GM18517 (cell line): ENCODE results near the gene RICTOR.
"Not testable (repeated sequence)": the region's sequence is repeated elsewhere in the genome, so short reads cannot be mapped to it uniquely, and the experiment has no call there.

ENCODE experiments used
- ATAC-seq: cut with Tn5 transposase; IDR thresholded peaks from one replicate; pipeline ENCODE4 v1.9.1; 2021; ENCODE audit warnings: mild to moderate bottlenecking, moderate library complexity; ENCODE audit not compliant: unreplicated experiment

RICTOR gene

GRCh38 chr5:39015743-39016586, 58.2 kb downstream of the RICTOR start:
- ATAC-seq, result no peak

- no peak for ATAC-seq
These were observed 59.6 kb downstream of the RICTOR start for GRCh38 chr5:39014561-39014960.

- no peak for ATAC-seq
These were observed 60.3 kb downstream of the RICTOR start for GRCh38 chr5:39013938-39014337.

GRCh38 chr5:39010958-39011357, 63.2 kb downstream of the RICTOR start:
- ATAC-seq, result not testable (repeated sequence)

GRCh38 chr5:39009981-39010380, 64.2 kb downstream of the RICTOR start:
- ATAC-seq, result no peak

GRCh38 chr5:39009280-39009679, 64.9 kb downstream of the RICTOR start:
- ATAC-seq, result no peak

GRCh38 chr5:39006650-39007049, 67.5 kb downstream of the RICTOR start:
- no peak for ATAC-seq

- ATAC-seq, result no peak
These were observed 68.5 kb downstream of the RICTOR start for GRCh38 chr5:39005566-39006232.

- no peak for ATAC-seq
These were observed 72.5 kb downstream of the RICTOR start for GRCh38 chr5:39001683-39002082.

- no peak for ATAC-seq
These were observed 75.2 kb downstream of the RICTOR start for GRCh38 chr5:38999037-38999436.

GRCh38 chr5:38997591-38997990, 76.6 kb downstream of the RICTOR start:
- no peak for ATAC-seq

GRCh38 chr5:38996123-38996522, 78.1 kb downstream of the RICTOR start:
- ATAC-seq, result no peak

- ATAC-seq, result peak; percentile 76
These were observed 79.8 kb downstream of the RICTOR start for GRCh38 chr5:38994324-38994927.

- not testable (repeated sequence) for ATAC-seq
These were observed 84.1 kb downstream of the RICTOR start for GRCh38 chr5:38989974-38990719.

GRCh38 chr5:38985909-38986452, 88.2 kb downstream of the RICTOR start:
- ATAC-seq, result no peak

GRCh38 chr5:38979535-38979934, 94.7 kb downstream of the RICTOR start:
- ATAC-seq, result no peak

GRCh38 chr5:38978036-38978435, 96.2 kb downstream of the RICTOR start:
- no peak for ATAC-seq

GRCh38 chr5:38968665-38969064, 105.5 kb downstream of the RICTOR start:
- no peak for ATAC-seq

- ATAC-seq, result no peak
These were observed 112.5 kb downstream of the RICTOR start for GRCh38 chr5:38961691-38962090.

GRCh38 chr5:38953426-38954012, 120.7 kb downstream of the RICTOR start:
- ATAC-seq, result no peak
